ENCODE data around the gene HS2ST1. TPM values are rescaled to one million over a fixed set of nuclear protein-coding genes. Genes with fewer than 3 reads are reported as not detected.

Gene HS2ST1
- total RNA-seq, 1 donor from 2014 or later = 56.4 TPM

DNA sequence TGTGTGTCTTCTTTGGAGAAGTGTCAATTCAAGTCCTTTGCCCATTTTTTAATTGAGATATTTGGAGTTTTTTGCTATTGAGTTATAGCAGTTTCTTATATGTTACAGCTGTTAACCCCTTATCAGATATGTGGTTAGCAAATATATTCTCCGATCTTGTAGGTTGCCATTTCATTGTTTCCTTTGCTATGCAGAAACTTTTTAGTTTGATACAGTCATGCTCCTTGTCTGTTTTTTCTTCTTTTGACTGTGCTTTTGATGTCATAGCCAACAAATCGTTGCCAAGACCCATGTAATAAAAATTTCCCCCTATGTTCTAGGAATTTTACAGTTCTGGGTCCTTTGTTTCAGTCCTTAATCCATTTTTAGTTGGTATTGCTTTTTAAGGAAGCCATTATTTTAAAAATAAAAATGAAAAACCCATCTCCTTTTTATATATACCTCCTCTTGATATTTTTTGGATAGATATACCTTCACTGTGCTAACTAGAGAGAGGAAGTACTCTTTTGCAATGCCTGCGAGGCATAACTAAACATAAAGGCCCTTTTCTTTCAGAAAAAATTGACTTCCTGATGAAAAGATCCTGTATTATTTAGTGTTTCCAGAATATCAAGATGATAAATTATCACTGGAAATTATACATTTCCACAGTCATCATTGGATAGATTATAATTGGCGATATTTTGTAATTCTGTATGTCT is 127.8 kb downstream of the HS2ST1 start:
- TF ChIP-seq, protein P1, sequence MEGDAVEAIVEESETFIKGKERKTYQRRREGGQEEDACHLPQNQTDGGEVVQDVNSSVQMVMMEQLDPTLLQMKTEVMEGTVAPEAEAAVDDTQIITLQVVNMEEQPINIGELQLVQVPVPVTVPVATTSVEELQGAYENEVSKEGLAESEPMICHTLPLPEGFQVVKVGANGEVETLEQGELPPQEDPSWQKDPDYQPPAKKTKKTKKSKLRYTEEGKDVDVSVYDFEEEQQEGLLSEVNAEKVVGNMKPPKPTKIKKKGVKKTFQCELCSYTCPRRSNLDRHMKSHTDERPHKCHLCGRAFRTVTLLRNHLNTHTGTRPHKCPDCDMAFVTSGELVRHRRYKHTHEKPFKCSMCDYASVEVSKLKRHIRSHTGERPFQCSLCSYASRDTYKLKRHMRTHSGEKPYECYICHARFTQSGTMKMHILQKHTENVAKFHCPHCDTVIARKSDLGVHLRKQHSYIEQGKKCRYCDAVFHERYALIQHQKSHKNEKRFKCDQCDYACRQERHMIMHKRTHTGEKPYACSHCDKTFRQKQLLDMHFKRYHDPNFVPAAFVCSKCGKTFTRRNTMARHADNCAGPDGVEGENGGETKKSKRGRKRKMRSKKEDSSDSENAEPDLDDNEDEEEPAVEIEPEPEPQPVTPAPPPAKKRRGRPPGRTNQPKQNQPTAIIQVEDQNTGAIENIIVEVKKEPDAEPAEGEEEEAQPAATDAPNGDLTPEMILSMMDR (conservative IDR thresholded peaks at IDR 0.05) = no peak
- Mint-ChIP-seq H3K4me1 (peaks cover 27% of the 10 kb centered on the region), H3K4me3 (no peak overlapping the region), H3K36me3 (ENCODE audit: low read depth) (peaks cover 8% of the 10 kb centered on the region), H3K27ac (ENCODE audit: unreplicated experiment) (no peak overlapping the region), H3K9me3 (peaks cover 8% of the 10 kb centered on the region), H3K27me3 (ENCODE audit: low read depth) (no peaks in the 10 kb centered on the region)
- DNase-seq (ENCODE audit: low read depth, low spot score) = no peak

DNA sequence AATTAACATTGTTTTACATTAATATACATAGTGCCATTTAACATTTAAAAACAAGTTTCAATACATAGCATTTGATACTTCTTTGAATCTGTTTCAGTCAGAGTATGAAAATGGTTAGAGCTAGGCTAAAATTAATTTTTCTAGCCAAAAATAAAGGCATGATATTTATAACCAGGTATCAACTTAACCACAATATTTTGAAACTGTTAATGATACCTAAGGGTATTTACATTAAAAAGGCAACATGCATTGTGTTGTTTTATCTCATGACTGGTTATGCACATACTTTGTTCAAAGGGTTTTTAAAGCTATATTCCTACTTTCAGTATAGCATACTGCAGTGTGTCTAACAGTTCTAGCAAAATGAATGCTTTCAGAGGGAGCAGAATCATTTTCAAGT is 130.0 kb downstream of the HS2ST1 start:
- Mint-ChIP-seq H3K27ac (ENCODE audit: unreplicated experiment) (no peak overlapping the region), H3K4me3 (no peak overlapping the region), H3K27me3 (ENCODE audit: low read depth) (no peaks in the 10 kb centered on the region), H3K9me3 (peaks cover 10% of the 10 kb centered on the region), H3K36me3 (ENCODE audit: low read depth) (peaks cover 11% of the 10 kb centered on the region), H3K4me1 (peaks cover 27% of the 10 kb centered on the region)
- no peak for DNase-seq (ENCODE audit: low read depth, low spot score)
- TF ChIP-seq, protein P1 (conservative IDR thresholded peaks at IDR 0.05) = no peak

- no peak for DNase-seq (ENCODE audit: low read depth, low spot score)
- Mint-ChIP-seq H3K27me3 (ENCODE audit: low read depth) (no peaks in the 10 kb centered on the region), H3K36me3 (ENCODE audit: low read depth) (peaks cover 11% of the 10 kb centered on the region), H3K4me3 (no peak overlapping the region), H3K27ac (ENCODE audit: unreplicated experiment) (no peak overlapping the region), H3K9me3 (peaks cover 10% of the 10 kb centered on the region), H3K4me1 (peaks cover 27% of the 10 kb centered on the region)
- TF ChIP-seq, protein P1 (conservative IDR thresholded peaks at IDR 0.05) = no peak
Observed at GRCh38 chr1:87044840-87045239, 130.4 kb downstream of the HS2ST1 start.

GRCh38 chr1:87045761-87046304 is 131.4 kb downstream of the HS2ST1 start:
- Mint-ChIP-seq H3K4me1 (peaks cover 27% of the 10 kb centered on the region), H3K9me3 (peaks cover 10% of the 10 kb centered on the region), H3K27ac (ENCODE audit: unreplicated experiment) (no peak overlapping the region), H3K4me3 (no peak overlapping the region), H3K27me3 (ENCODE audit: low read depth) (no peaks in the 10 kb centered on the region), H3K36me3 (ENCODE audit: low read depth) (peaks cover 11% of the 10 kb centered on the region)
- TF ChIP-seq, protein P1 (conservative IDR thresholded peaks at IDR 0.05) = no peak
- DNase-seq (ENCODE audit: low read depth, low spot score) = no peak

GRCh38 chr1:87046951-87047350 is 132.5 kb downstream of the HS2ST1 start:
- H3K27me3 Mint-ChIP-seq (ENCODE audit: low read depth) = no peaks in the 10 kb centered on the region
- TF ChIP-seq, protein P1 (conservative IDR thresholded peaks at IDR 0.05) = no peak
- H3K4me3 Mint-ChIP-seq = no peak overlapping the region
- peaks cover 21% of the 10 kb centered on the region for H3K4me1 Mint-ChIP-seq
- H3K27ac Mint-ChIP-seq (ENCODE audit: unreplicated experiment) = no peak overlapping the region
- H3K9me3 Mint-ChIP-seq = peaks cover 10% of the 10 kb centered on the region
- DNase-seq (ENCODE audit: low read depth, low spot score) = no peak
- peaks cover 11% of the 10 kb centered on the region for H3K36me3 Mint-ChIP-seq (ENCODE audit: low read depth)

Data from neural crest cell (in vitro differentiated cells).